GM13976 (cell line): Measurements from ENCODE around the gene SUB1.
"Not testable (repeated sequence)": the region's sequence is repeated elsewhere in the genome, so short reads cannot be mapped to it uniquely, and the experiment has no call there.

Experiments used
- DNase-seq: peaks from one replicate; pipeline ENCODE4 v3.0.0; 2012; ENCODE audit warnings: low spot score
- in situ Hi-C: fragments of 300-500 bp; cut with MboI; formaldehyde crosslinking; loops from one replicate; pipeline ENCODE4 v1.12.0; 2022; ENCODE audit warnings: low sequenced_read_pairs, mixed read lengths, inconsistent platforms; ENCODE audit not compliant: unreplicated experiment
- TF ChIP-seq, protein P1 (sequence below): IDR thresholded peaks from 2 replicates; pipeline ENCODE4 v1.5.1; 2012; ENCODE audit warnings: borderline replicate concordance, mild to moderate bottlenecking; ENCODE audit not compliant: insufficient read depth; ENCODE audit errors: extremely low read depth, missing control alignments, control extremely low read depth

Gene SUB1

GRCh38 chr5:32566319-32567111 is 18.8 kb upstream of the SUB1 start:
- TF ChIP-seq, protein P1, sequence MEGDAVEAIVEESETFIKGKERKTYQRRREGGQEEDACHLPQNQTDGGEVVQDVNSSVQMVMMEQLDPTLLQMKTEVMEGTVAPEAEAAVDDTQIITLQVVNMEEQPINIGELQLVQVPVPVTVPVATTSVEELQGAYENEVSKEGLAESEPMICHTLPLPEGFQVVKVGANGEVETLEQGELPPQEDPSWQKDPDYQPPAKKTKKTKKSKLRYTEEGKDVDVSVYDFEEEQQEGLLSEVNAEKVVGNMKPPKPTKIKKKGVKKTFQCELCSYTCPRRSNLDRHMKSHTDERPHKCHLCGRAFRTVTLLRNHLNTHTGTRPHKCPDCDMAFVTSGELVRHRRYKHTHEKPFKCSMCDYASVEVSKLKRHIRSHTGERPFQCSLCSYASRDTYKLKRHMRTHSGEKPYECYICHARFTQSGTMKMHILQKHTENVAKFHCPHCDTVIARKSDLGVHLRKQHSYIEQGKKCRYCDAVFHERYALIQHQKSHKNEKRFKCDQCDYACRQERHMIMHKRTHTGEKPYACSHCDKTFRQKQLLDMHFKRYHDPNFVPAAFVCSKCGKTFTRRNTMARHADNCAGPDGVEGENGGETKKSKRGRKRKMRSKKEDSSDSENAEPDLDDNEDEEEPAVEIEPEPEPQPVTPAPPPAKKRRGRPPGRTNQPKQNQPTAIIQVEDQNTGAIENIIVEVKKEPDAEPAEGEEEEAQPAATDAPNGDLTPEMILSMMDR: no peak
- no peak for DNase-seq
- in situ Hi-C loops: no loop called here

- DNase-seq: no peak
- TF ChIP-seq, protein P1: no peak
- in situ Hi-C loops: no loop called here
These were observed 14.2 kb upstream of the SUB1 start for GRCh38 chr5:32571128-32571527.

GRCh38 chr5:32572778-32573480 is 12.4 kb upstream of the SUB1 start:
- peak; percentile 61 for DNase-seq
- in situ Hi-C loops: no loop called here
- TF ChIP-seq, protein P1: no peak

GRCh38 chr5:32573481-32573854 is 11.9 kb upstream of the SUB1 start:
- in situ Hi-C loops, DNase-seq: not testable (repeated sequence)

DNA sequence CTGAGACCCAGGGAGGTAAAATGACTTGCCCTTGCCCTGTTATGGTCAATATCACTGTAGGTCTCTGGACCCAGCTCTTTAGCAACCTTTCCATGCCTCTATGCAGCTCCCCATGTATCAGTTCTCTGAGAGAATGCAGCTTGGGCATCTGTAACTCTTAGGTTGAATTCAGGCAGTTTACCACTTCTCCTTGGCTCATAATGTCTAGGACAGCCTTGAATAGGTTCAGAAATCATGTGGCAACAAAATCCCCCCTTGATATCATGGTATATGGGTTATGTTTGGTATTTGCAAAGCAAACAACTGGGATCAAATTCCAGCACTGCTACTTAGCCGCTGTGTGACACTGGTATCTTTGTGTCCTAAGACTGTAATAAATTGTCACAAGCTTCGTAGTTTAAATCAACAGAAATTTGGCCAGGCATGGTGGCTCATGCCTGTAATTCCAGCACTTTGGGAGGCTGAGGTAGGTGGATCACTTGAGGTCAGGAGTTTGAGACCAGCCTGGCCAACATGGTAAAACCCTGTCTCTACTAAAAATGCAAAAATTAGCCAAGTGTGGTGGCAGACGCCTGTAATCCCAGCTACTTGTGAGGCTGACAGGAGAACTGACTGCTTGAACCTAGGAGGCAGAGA is 10.7 kb upstream of the SUB1 start:
- DNase-seq: no peak
- TF ChIP-seq, protein P1: no peak
- in situ Hi-C loops: no loop called here

- DNase-seq: no peak
- in situ Hi-C loops: no loop called here
These were observed 7.0 kb upstream of the SUB1 start for GRCh38 chr5:32578363-32578762.

More at GRCh38 chr5:32578363-32578762, 7.0 kb upstream of the SUB1 start:
- TF ChIP-seq, protein P1: no peak
